ENCODE data around the gene SNF8. TPM values are rescaled to one million over a fixed set of nuclear protein-coding genes. Genes with fewer than 3 reads are reported as not detected.

The SNF8 gene
- total and polyA plus RNA-seq, 5 donors from 2014 or later = 70.3 to 125 (median 117) TPM

- no peaks in the 10 kb centered on the region for H3K9me3 ChIP-seq (ENCODE audit: control insufficient read depth in 2 of 2, low read length in 2 of 2)
- H3K4me1 Mint-ChIP-seq = no peaks in the 10 kb centered on the region
- peaks cover 25% of the 10 kb centered on the region for H3K27me3 Mint-ChIP-seq
- no peak for DNase-seq
- no peak overlapping the region for H3K27ac Mint-ChIP-seq
- H3K9me3 Mint-ChIP-seq = peaks cover 0 to 6% (median 0%) of the 10 kb centered on the region in 7 donors
- H3K36me3 ChIP-seq (ENCODE audit: control insufficient read depth, insufficient read depth, low read length) = no peaks in the 10 kb centered on the region
- H3K4me3 ChIP-seq (ENCODE audit: low read depth, low read length) = no peak overlapping the region
- no peaks in the 10 kb centered on the region for H3K36me3 Mint-ChIP-seq
- H3K4me1 ChIP-seq (ENCODE audit: control insufficient read depth, insufficient read depth, low read length, poor library complexity, severe bottlenecking) = no peaks in the 10 kb centered on the region
- H3K4me3 Mint-ChIP-seq = no peak overlapping the region
- no peak for ATAC-seq (ENCODE audit: low read depth in 2 of 2)
- H3K27me3 ChIP-seq (ENCODE audit: control insufficient read depth, insufficient read depth, low read length) = no peaks in the 10 kb centered on the region
- no peak overlapping the region for H3K27ac ChIP-seq (ENCODE audit: insufficient read depth, low read length, poor library complexity, severe bottlenecking)
Measured at GRCh38 chr17:48981927-48982539, 37.4 kb upstream of the SNF8 start.

- no peaks in the 10 kb centered on the region for H3K36me3 ChIP-seq (ENCODE audit: control insufficient read depth, insufficient read depth, low read length)
- Mint-ChIP-seq H3K9me3 (peaks cover 0 to 3% (median 0%) of the 10 kb centered on the region in 7 donors), H3K4me1 (no peaks in the 10 kb centered on the region), H3K4me3 (no peak overlapping the region), H3K36me3 (no peaks in the 10 kb centered on the region), H3K27ac (no peak overlapping the region), H3K27me3 (peaks cover 47% of the 10 kb centered on the region)
- DNase-seq = no peak
- peaks cover 9% of the 10 kb centered on the region for H3K27me3 ChIP-seq (ENCODE audit: control insufficient read depth, insufficient read depth, low read length)
- no peaks in the 10 kb centered on the region for H3K9me3 ChIP-seq (ENCODE audit: control insufficient read depth in 2 of 2, low read length in 2 of 2)
- no peak for ATAC-seq (ENCODE audit: low read depth in 2 of 2)
- no peak overlapping the region for H3K27ac ChIP-seq (ENCODE audit: insufficient read depth, low read length, poor library complexity, severe bottlenecking)
- H3K4me3 ChIP-seq (ENCODE audit: low read depth, low read length) = no peak overlapping the region
- no peaks in the 10 kb centered on the region for H3K4me1 ChIP-seq (ENCODE audit: control insufficient read depth, insufficient read depth, low read length, poor library complexity, severe bottlenecking)
Measured at GRCh38 chr17:48973806-48974205, 29.2 kb upstream of the SNF8 start.

GRCh38 chr17:48972749-48973097 is 28.1 kb upstream of the SNF8 start:
- Mint-ChIP-seq H3K4me3 (no peak overlapping the region), H3K27me3 (peaks cover 45% of the 10 kb centered on the region), H3K27ac (no peak overlapping the region), H3K36me3 (no peaks in the 10 kb centered on the region), H3K4me1 (no peaks in the 10 kb centered on the region), H3K9me3 (peaks cover 0 to 3% (median 0%) of the 10 kb centered on the region in 7 donors)
- DNase-seq (no peak), ATAC-seq (ENCODE audit: low read depth in 2 of 2) (no peak)
- H3K4me1 ChIP-seq (ENCODE audit: control insufficient read depth, insufficient read depth, low read length, poor library complexity, severe bottlenecking) = no peaks in the 10 kb centered on the region
- H3K36me3 ChIP-seq (ENCODE audit: control insufficient read depth, insufficient read depth, low read length) = no peaks in the 10 kb centered on the region
- H3K27ac ChIP-seq (ENCODE audit: insufficient read depth, low read length, poor library complexity, severe bottlenecking) = no peak overlapping the region
- peaks cover 9% of the 10 kb centered on the region for H3K27me3 ChIP-seq (ENCODE audit: control insufficient read depth, insufficient read depth, low read length)
- no peaks in the 10 kb centered on the region for H3K9me3 ChIP-seq (ENCODE audit: control insufficient read depth in 2 of 2, low read length in 2 of 2)
- no peak overlapping the region for H3K4me3 ChIP-seq (ENCODE audit: low read depth, low read length)

GRCh38 chr17:48970865-48971687 is 26.4 kb upstream of the SNF8 start:
- H3K4me1 ChIP-seq (ENCODE audit: control insufficient read depth, insufficient read depth, low read length, poor library complexity, severe bottlenecking) = no peaks in the 10 kb centered on the region
- Mint-ChIP-seq H3K4me3 (no peak overlapping the region), H3K27me3 (peaks cover 43% of the 10 kb centered on the region), H3K27ac (no peak overlapping the region), H3K9me3 (peaks cover 0 to 3% (median 0%) of the 10 kb centered on the region in 7 donors), H3K4me1 (no peaks in the 10 kb centered on the region), H3K36me3 (no peaks in the 10 kb centered on the region)
- DNase-seq (no peak), ATAC-seq (ENCODE audit: low read depth in 2 of 2) (no peak)
- no peaks in the 10 kb centered on the region for H3K9me3 ChIP-seq (ENCODE audit: control insufficient read depth in 2 of 2, low read length in 2 of 2)
- H3K27ac ChIP-seq (ENCODE audit: insufficient read depth, low read length, poor library complexity, severe bottlenecking) = no peak overlapping the region
- H3K4me3 ChIP-seq (ENCODE audit: low read depth, low read length) = no peak overlapping the region
- H3K27me3 ChIP-seq (ENCODE audit: control insufficient read depth, insufficient read depth, low read length) = peaks cover 9% of the 10 kb centered on the region
- no peaks in the 10 kb centered on the region for H3K36me3 ChIP-seq (ENCODE audit: control insufficient read depth, insufficient read depth, low read length)

GRCh38 chr17:48970224-48970623 is 25.6 kb upstream of the SNF8 start:
- no peaks in the 10 kb centered on the region for H3K36me3 Mint-ChIP-seq
- H3K9me3 Mint-ChIP-seq = peaks cover 0 to 3% (median 0%) of the 10 kb centered on the region in 7 donors
- Histone ChIP-seq H3K9me3 (ENCODE audit: control insufficient read depth in 2 of 2, low read length in 2 of 2) (no peaks in the 10 kb centered on the region), H3K27ac (ENCODE audit: insufficient read depth, low read length, poor library complexity, severe bottlenecking) (no peak overlapping the region), H3K4me3 (ENCODE audit: low read depth, low read length) (no peak overlapping the region), H3K36me3 (ENCODE audit: control insufficient read depth, insufficient read depth, low read length) (no peaks in the 10 kb centered on the region), H3K27me3 (ENCODE audit: control insufficient read depth, insufficient read depth, low read length) (peaks cover 9% of the 10 kb centered on the region), H3K4me1 (ENCODE audit: control insufficient read depth, insufficient read depth, low read length, poor library complexity, severe bottlenecking) (no peaks in the 10 kb centered on the region)
- peaks cover 41% of the 10 kb centered on the region for H3K27me3 Mint-ChIP-seq
- H3K4me3 Mint-ChIP-seq = no peak overlapping the region
- ATAC-seq (ENCODE audit: low read depth in 2 of 2) (no peak), DNase-seq (no peak)
- no peaks in the 10 kb centered on the region for H3K4me1 Mint-ChIP-seq
- no peak overlapping the region for H3K27ac Mint-ChIP-seq

- Mint-ChIP-seq H3K27ac (no peak overlapping the region), H3K9me3 (peaks cover 0 to 2% (median 0%) of the 10 kb centered on the region in 7 donors), H3K4me1 (no peaks in the 10 kb centered on the region), H3K27me3 (peaks cover 41% of the 10 kb centered on the region), H3K36me3 (no peaks in the 10 kb centered on the region), H3K4me3 (no peak overlapping the region)
- ATAC-seq (ENCODE audit: low read depth in 2 of 2) (no peak), DNase-seq (no peak)
- H3K36me3 ChIP-seq (ENCODE audit: control insufficient read depth, insufficient read depth, low read length) = no peaks in the 10 kb centered on the region
- no peaks in the 10 kb centered on the region for H3K9me3 ChIP-seq (ENCODE audit: control insufficient read depth in 2 of 2, low read length in 2 of 2)
- peaks cover 10% of the 10 kb centered on the region for H3K27me3 ChIP-seq (ENCODE audit: control insufficient read depth, insufficient read depth, low read length)
- H3K4me1 ChIP-seq (ENCODE audit: control insufficient read depth, insufficient read depth, low read length, poor library complexity, severe bottlenecking) = no peaks in the 10 kb centered on the region
- no peak overlapping the region for H3K4me3 ChIP-seq (ENCODE audit: low read depth, low read length)
- no peak overlapping the region for H3K27ac ChIP-seq (ENCODE audit: insufficient read depth, low read length, poor library complexity, severe bottlenecking)
Measured at GRCh38 chr17:48961516-48962233, 17.0 kb upstream of the SNF8 start.

- Mint-ChIP-seq H3K27ac (no peak overlapping the region), H3K27me3 (peaks cover 39% of the 10 kb centered on the region), H3K36me3 (no peaks in the 10 kb centered on the region), H3K9me3 (peaks cover 0 to 2% (median 0%) of the 10 kb centered on the region in 7 donors), H3K4me1 (no peaks in the 10 kb centered on the region), H3K4me3 (no peak overlapping the region)
- H3K9me3 ChIP-seq (ENCODE audit: control insufficient read depth in 2 of 2, low read length in 2 of 2) = no peaks in the 10 kb centered on the region
- no peak overlapping the region for H3K4me3 ChIP-seq (ENCODE audit: low read depth, low read length)
- ATAC-seq (ENCODE audit: low read depth in 2 of 2) (no peak), DNase-seq (no peak)
- H3K4me1 ChIP-seq (ENCODE audit: control insufficient read depth, insufficient read depth, low read length, poor library complexity, severe bottlenecking) = no peaks in the 10 kb centered on the region
- peaks cover 10% of the 10 kb centered on the region for H3K27me3 ChIP-seq (ENCODE audit: control insufficient read depth, insufficient read depth, low read length)
- H3K36me3 ChIP-seq (ENCODE audit: control insufficient read depth, insufficient read depth, low read length) = no peaks in the 10 kb centered on the region
- no peak overlapping the region for H3K27ac ChIP-seq (ENCODE audit: insufficient read depth, low read length, poor library complexity, severe bottlenecking)
Measured at GRCh38 chr17:48960834-48961515, 16.3 kb upstream of the SNF8 start.
